Vein endothelial cell (primary cell): ENCODE data around the gene PMP22. TPM values are rescaled to one million over a fixed set of nuclear protein-coding genes. Genes with fewer than 3 reads are reported as not detected.

Experiments used
- small RNA-seq: library from RNA; depleted of rRNA; stranded (forward); fragments of <200 nt; gene quantifications from one replicate; pipeline ENCODE3, GENCODE V24; 2012
- total RNA-seq: library from RNA; depleted of rRNA; stranded (reverse); fragments of >200 nt; gene quantifications from 2 replicates; pipeline ENCODE4 v1.2.3, GENCODE V29; 2012

Gene PMP22
- total RNA-seq, result 30.7 and 77.2 TPM in 2 replicates

GRCh38 chr17:15265131-15265530 lies at the start of gene PMP22:
Gene PMP22 (minus strand): TSS chr17:15265326. CDS start chr17:15260727, 4,599 bp downstream.

Small RNAs within 50 kb of the gene (small RNA-seq; reads per million reads assigned to genes)
- gene MIR4731 (0.16 reads per million), gene RNU6-799P (not detected)

Other genes with a start within 250 kb of the PMP22 start
- gene TEKT3, start 76.3 kb upstream of the PMP22 start, total RNA-seq, result not detected in 2 replicates
- gene CDRT4, start 202.3 kb upstream of the PMP22 start, total RNA-seq, result 4.6 and 4.8 TPM in 2 replicates